NT2/D1 (cell line): Measurements from ENCODE around the gene RNF13.

ENCODE experiments used
- SUZ12 ChIP-seq: IDR thresholded peaks from 2 replicates; pipeline ENCODE4 v1.6.1; 2011; ENCODE audit not compliant: insufficient read length, insufficient read depth; ENCODE audit errors: extremely low read depth
- YY1 ChIP-seq: IDR thresholded peaks from 2 replicates; pipeline ENCODE4 v1.6.1; 2011; ENCODE audit not compliant: insufficient read length, insufficient read depth
- ZNF274 ChIP-seq: IDR thresholded peaks from 2 replicates; pipeline ENCODE4 v1.6.1; 2011; ENCODE audit warnings: mild to moderate bottlenecking, low read depth, low read length

- TF ChIP-seq ZNF274 (no peak), YY1 (no peak), SUZ12 (no peak)
Measured at GRCh38 chr3:149816986-149817385, 4.0 kb downstream of the RNF13 start.
